CD14-positive monocyte (primary cell): ENCODE measurements around the gene SPDYE3. TPM values are rescaled to one million over a fixed set of nuclear protein-coding genes. Genes with fewer than 3 reads are reported as not detected.
"Not testable (repeated sequence)": the region's sequence is repeated elsewhere in the genome, so short reads cannot be mapped to it uniquely, and the experiment has no call there.

ENCODE experiments used
- DNase-seq, 3 donors: peaks; one replicate each; pipeline ENCODE4 v3.0.0-alpha.2; 2011 to 2022
- H2AFZ ChIP-seq: 2 replicates; pipeline ENCODE4 v1.6.0; 2012; ENCODE audit warnings: mild to moderate bottlenecking, low read depth, low read length, inconsistent platforms; ENCODE audit not compliant: insufficient read depth, poor library complexity, severe bottlenecking
- H3K27ac ChIP-seq, 2 donors: 1 replicate in 1 of 2; 2 replicates in 1 of 2; pipeline ENCODE4 v1.5.1; 2012 to 2013; ENCODE audit warnings: low read length in 2 of 2, control low read depth in 1 of 2, inconsistent platforms in 1 of 2, low read depth in 1 of 2, mild to moderate bottlenecking in 1 of 2
- H3K27me3 ChIP-seq, 2 donors: one replicate each; pipeline versions ENCODE4 v1.6.0 to v1.6.1; 2011 to 2013; ENCODE audit warnings: low read length in 2 of 2; ENCODE audit not compliant: control insufficient read depth in 2 of 2, insufficient read depth in 2 of 2
- H3K36me3 ChIP-seq, 2 donors: replicated peaks in 1 of 2; 1 replicate in 1 of 2; 2 replicates in 1 of 2; pipeline versions ENCODE4 v1.5.1 to v1.6.1; 2012 to 2013; ENCODE audit warnings: low read length in 2 of 2, control low read depth in 1 of 2, inconsistent platforms in 1 of 2, mild to moderate bottlenecking in 1 of 2; ENCODE audit not compliant: insufficient read depth in 2 of 2, control insufficient read depth in 1 of 2
- H3K4me1 ChIP-seq, 2 donors: 1 replicate in 1 of 2; 2 replicates in 1 of 2; pipeline versions ENCODE4 v1.5.1 to v1.6.1; 2012 to 2013; ENCODE audit warnings: low read length in 2 of 2, control low read depth in 1 of 2, inconsistent platforms in 1 of 2, mild to moderate bottlenecking in 1 of 2, moderate library complexity in 1 of 2; ENCODE audit not compliant: insufficient read depth in 2 of 2, control insufficient read depth in 1 of 2
- H3K4me2 ChIP-seq: replicated peaks from 2 replicates; pipeline ENCODE3; 2012; ENCODE audit warnings: low read length, moderate library complexity, mild to moderate bottlenecking; ENCODE audit not compliant: poor library complexity, severe bottlenecking; ENCODE audit errors: extremely low read depth
- H3K4me3 ChIP-seq, 3 experiments: fragments of 200-600 bp in 1 of 3; sonication (generic) in 1 of 3; replicated peaks in 1 of 3; 1 replicate in 2 of 3; 2 replicates in 1 of 3; pipeline ENCODE4 v1.5.1; 2011 to 2013; ENCODE audit warnings: low read length in 3 of 3, mild to moderate bottlenecking in 3 of 3, control low read depth in 2 of 3, low read depth in 2 of 3, inconsistent platforms in 1 of 3, moderate library complexity in 1 of 3
- H3K79me2 ChIP-seq: 2 replicates; pipeline ENCODE4 v1.6.0; 2012; ENCODE audit warnings: mild to moderate bottlenecking, control low read depth, inconsistent platforms, low read length, moderate library complexity; ENCODE audit not compliant: insufficient read depth
- H3K9ac ChIP-seq: 2 replicates; pipeline ENCODE4 v1.6.0; 2017; ENCODE audit warnings: low read length, mild to moderate bottlenecking; ENCODE audit not compliant: insufficient read depth, poor library complexity, severe bottlenecking
- H3K9me3 ChIP-seq, 2 donors: replicated peaks in 1 of 2; 1 replicate in 1 of 2; 2 replicates in 1 of 2; pipeline versions ENCODE4 v1.5.1 to v1.6.1; 2012 to 2013; ENCODE audit warnings: low read length in 2 of 2, control low read depth in 1 of 2; ENCODE audit not compliant: control insufficient read depth in 1 of 2, insufficient read depth in 1 of 2
- H4K20me1 ChIP-seq: 2 replicates; pipeline ENCODE4 v1.6.0; 2012; ENCODE audit warnings: mild to moderate bottlenecking, low read length, control low read depth, moderate library complexity; ENCODE audit not compliant: insufficient read depth
- H3K27ac Mint-ChIP-seq, 7 donors: one replicate each; pipeline ENCODE4 v1.8.0; 2020; ENCODE audit warnings: mild to moderate bottlenecking in 7 of 7, mixed read lengths in 7 of 7, moderate library complexity in 6 of 7, inconsistent platforms in 2 of 7
- H3K27me3 Mint-ChIP-seq, 3 donors: one replicate each; pipeline ENCODE4 v1.8.0; 2021 to 2022; ENCODE audit warnings: low read depth in 3 of 3, mild to moderate bottlenecking in 3 of 3, mixed read lengths in 3 of 3, moderate library complexity in 3 of 3, inconsistent platforms in 1 of 3
- H3K36me3 Mint-ChIP-seq, 2 donors: one replicate each; pipeline ENCODE4 v1.8.0; 2020; ENCODE audit warnings: mixed read lengths in 2 of 2, inconsistent platforms in 1 of 2, mild to moderate bottlenecking in 1 of 2
- H3K4me1 Mint-ChIP-seq: one replicate; pipeline ENCODE4 v1.8.0; 2020; ENCODE audit warnings: mild to moderate bottlenecking, mixed read lengths
- H3K4me3 Mint-ChIP-seq, 2 donors: one replicate each; pipeline ENCODE4 v1.8.0; 2020; ENCODE audit warnings: mild to moderate bottlenecking in 2 of 2, mixed read lengths in 2 of 2, moderate library complexity in 1 of 2
- H3K9me3 Mint-ChIP-seq, 7 donors: one replicate each; pipeline ENCODE4 v1.8.0; 2020 to 2022; ENCODE audit warnings: mixed read lengths in 7 of 7, mild to moderate bottlenecking in 6 of 7, moderate library complexity in 6 of 7, inconsistent platforms in 2 of 7
- WGBS: methylation state at CpG from one replicate; pipeline ENCODE4 v1.1.5; 2013; ENCODE audit warnings: missing lambda C conversion rate; ENCODE audit not compliant: insufficient coverage; 5-methylcytosine and 5-hydroxymethylcytosine counted together
- intact Hi-C, 2 donors: fragments of 100-400 bp; cut with micrococcal nuclease; formaldehyde crosslinking; loops; one replicate each; pipeline versions ENCODE4 v1.15.0 to v1.15.1; 2023
- polyA plus RNA-seq, 3 donors: library from polyadenylated mRNA; depleted of rRNA in 1 of 3; unstranded in 2 of 3; stranded (reverse) in 1 of 3; fragments of 300-500 nt in 2 of 3; fragments of >200 nt in 1 of 3; fragmentation: Illumina TruSeq in 2 of 3; gene quantifications; 1 replicate in 2 of 3; 2 replicates in 1 of 3; pipeline ENCODE4 v1.2.3, GENCODE V29; 2012 to 2021
- TF ChIP-seq, protein P1 (sequence below): fragments of 200-600 bp; IDR thresholded peaks from one replicate; pipeline ENCODE4 v1.8.0; 2022; ENCODE audit warnings: antibody characterized with exemption, mild to moderate bottlenecking

The SPDYE3 gene
- polyA plus RNA-seq, 3 donors: 0.58 to 1.2 TPM; not detected in 1

DNA sequence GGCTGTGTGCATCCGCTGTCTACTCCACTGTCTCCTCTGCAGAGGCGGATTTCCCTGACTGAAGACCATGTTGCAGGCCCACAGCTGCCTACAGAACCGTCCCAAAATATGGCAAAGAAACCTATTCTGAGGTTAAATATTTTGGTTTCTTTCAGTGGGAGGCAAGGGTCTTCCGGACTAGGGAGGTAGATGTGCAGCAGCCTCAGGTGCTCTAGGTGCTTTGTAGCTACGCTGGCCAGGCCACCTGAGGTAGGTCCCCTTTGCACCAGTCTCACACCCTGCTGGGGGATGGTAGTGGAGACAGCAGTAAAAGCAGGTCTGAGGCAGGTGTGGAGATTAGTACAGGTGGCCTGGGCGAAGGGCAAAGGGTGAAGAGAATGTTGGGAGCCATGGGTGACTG lies 42.3 kb downstream of the SPDYE3 start:
- peaks cover 63 to 84% of the 10 kb centered on the region in 2 donors for H3K36me3 Mint-ChIP-seq
- TF ChIP-seq, protein P1, sequence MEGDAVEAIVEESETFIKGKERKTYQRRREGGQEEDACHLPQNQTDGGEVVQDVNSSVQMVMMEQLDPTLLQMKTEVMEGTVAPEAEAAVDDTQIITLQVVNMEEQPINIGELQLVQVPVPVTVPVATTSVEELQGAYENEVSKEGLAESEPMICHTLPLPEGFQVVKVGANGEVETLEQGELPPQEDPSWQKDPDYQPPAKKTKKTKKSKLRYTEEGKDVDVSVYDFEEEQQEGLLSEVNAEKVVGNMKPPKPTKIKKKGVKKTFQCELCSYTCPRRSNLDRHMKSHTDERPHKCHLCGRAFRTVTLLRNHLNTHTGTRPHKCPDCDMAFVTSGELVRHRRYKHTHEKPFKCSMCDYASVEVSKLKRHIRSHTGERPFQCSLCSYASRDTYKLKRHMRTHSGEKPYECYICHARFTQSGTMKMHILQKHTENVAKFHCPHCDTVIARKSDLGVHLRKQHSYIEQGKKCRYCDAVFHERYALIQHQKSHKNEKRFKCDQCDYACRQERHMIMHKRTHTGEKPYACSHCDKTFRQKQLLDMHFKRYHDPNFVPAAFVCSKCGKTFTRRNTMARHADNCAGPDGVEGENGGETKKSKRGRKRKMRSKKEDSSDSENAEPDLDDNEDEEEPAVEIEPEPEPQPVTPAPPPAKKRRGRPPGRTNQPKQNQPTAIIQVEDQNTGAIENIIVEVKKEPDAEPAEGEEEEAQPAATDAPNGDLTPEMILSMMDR: no peak
- H3K27ac Mint-ChIP-seq: peak overlapping the region in 4 of 7 donors; percentile 31 to 72 (median 50)
- H3K27me3 Mint-ChIP-seq: no peaks in the 10 kb centered on the region
- Histone ChIP-seq H3K4me3 (no peak overlapping the region), H3K9me3 (no peaks in the 10 kb centered on the region), H3K4me1 (peaks cover 2 to 3% of the 10 kb centered on the region in 2 donors), H3K27ac (no peak overlapping the region), H3K36me3 (peaks cover 73 to 89% of the 10 kb centered on the region in 2 donors), H3K79me2 (peaks cover 13% of the 10 kb centered on the region), H4K20me1 (no peaks in the 10 kb centered on the region), H3K27me3 (no peaks in the 10 kb centered on the region), H2AFZ (no peak overlapping the region), H3K9ac (no peak overlapping the region), H3K4me2 (no peak overlapping the region)
- no peak overlapping the region for H3K4me3 Mint-ChIP-seq
- DNase-seq: no peak
- H3K9me3 Mint-ChIP-seq: peaks cover 0 to 2% (median 0%) of the 10 kb centered on the region in 7 donors
- WGBS: 97% methylated on average over 5 of the region's 6 CpGs
- intact Hi-C loops: loop anchor here (5.0 to 10.0 kb wide), 3 partner anchors 53 to 205 kb away; partner anchors contain the start of gene LAMTOR4 (in 1 of the 2)
- H3K4me1 Mint-ChIP-seq: peaks cover 4% of the 10 kb centered on the region

DNA sequence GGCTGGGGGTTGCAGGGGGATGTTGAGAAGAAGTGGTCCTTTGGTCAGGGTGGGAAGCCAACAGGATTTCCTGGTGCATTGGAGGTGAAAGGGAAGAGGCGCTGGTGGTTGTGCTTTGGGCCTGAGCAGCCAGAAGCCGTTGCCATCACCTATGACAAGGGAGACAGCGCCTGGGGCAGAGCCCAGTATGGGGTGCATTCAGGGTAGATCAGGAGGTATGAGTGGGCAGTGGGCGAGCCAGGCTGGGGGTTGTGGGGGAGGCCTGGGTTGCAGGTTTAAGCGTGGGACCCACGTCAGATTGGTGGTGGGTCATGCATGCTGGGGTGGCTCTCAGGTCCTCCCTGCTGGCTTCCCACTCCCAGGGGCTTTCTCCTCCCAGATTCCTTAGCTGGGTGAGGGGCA lies 44.2 kb downstream of the SPDYE3 start:
- intact Hi-C loops: loop anchor here in 1 of 2 donors (10.0 kb wide), 1 partner anchor 207 kb away; the partner anchor contains the start of gene LAMTOR4
- no peak overlapping the region for H3K4me2 ChIP-seq
- no peak for DNase-seq
- no peak overlapping the region for H3K4me3 Mint-ChIP-seq
- 84% methylated on average over 4 of the region's 6 CpGs for WGBS
- no peaks in the 10 kb centered on the region for H3K9me3 Mint-ChIP-seq
- H3K27me3 ChIP-seq: no peaks in the 10 kb centered on the region
- H3K9me3 ChIP-seq: no peaks in the 10 kb centered on the region
- H3K4me1 ChIP-seq: peaks cover 6 to 9% of the 10 kb centered on the region in 2 donors
- peaks cover 62 to 90% of the 10 kb centered on the region in 2 donors for H3K36me3 Mint-ChIP-seq
- TF ChIP-seq, protein P1: no peak
- no peak overlapping the region for H2AFZ ChIP-seq
- H3K27ac ChIP-seq: no peak overlapping the region
- H3K4me1 Mint-ChIP-seq: peaks cover 7% of the 10 kb centered on the region
- H3K27me3 Mint-ChIP-seq: peaks cover 0 to 2% (median 1%) of the 10 kb centered on the region in 3 donors
- no peak overlapping the region for H3K9ac ChIP-seq
- H3K27ac Mint-ChIP-seq: peak overlapping the region in 1 of 7 donors; percentile 32
- H3K79me2 ChIP-seq: peaks cover 13% of the 10 kb centered on the region
- peaks cover 85 to 97% of the 10 kb centered on the region in 2 donors for H3K36me3 ChIP-seq
- no peak overlapping the region for H3K4me3 ChIP-seq
- H4K20me1 ChIP-seq: no peaks in the 10 kb centered on the region

DNA sequence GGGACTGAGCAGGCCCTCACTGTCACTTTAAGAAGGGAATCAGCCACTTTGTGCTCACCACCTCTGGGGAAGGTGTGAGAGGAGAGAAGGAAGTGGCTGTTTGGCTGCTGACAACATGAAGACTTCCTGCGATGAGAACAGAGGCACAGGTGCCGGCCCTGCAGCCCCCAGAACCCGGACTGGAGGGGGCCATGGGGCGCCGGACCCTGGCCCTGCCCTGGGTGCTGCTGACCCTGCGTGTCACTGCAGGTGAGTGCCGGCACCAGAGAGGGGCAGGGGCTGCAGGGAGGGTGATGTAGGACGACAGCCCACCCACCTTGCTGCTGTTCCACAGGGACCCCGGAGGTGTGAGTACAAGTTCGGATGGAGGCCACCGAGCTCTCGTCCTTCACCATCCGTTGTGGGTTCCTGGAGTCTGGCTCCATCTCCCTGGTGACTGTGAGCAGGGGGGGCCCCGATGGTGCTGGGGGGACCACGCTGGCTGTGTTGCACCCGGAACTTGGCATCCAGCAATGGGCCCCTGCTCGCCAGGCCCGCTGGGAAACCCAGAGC lies 44.8 kb downstream of the SPDYE3 start:
- H3K4me2 ChIP-seq, H3K4me1 Mint-ChIP-seq, H3K4me1 ChIP-seq, H4K20me1 ChIP-seq, H3K9ac ChIP-seq, H3K9me3 Mint-ChIP-seq, H3K27me3 ChIP-seq, H3K27ac Mint-ChIP-seq, H3K27me3 Mint-ChIP-seq, H2AFZ ChIP-seq, H3K27ac ChIP-seq, H3K4me3 ChIP-seq, H3K79me2 ChIP-seq, H3K9me3 ChIP-seq, DNase-seq: not testable (repeated sequence)
- intact Hi-C loops: loop anchor here in 1 of 2 donors (10.0 kb wide), 1 partner anchor 208 kb away; the partner anchor contains the start of gene LAMTOR4
- H3K36me3 ChIP-seq: peaks cover 84 to 97% of the 10 kb centered on the region in 2 donors
- Mint-ChIP-seq H3K36me3 (peaks cover 56 to 90% of the 10 kb centered on the region in 2 donors), H3K4me3 (peak overlapping the region in 1 of 2 donors; percentile 34)
- WGBS: 81% methylated on average over 13 of the region's 18 CpGs
